Liver (tissue), 3 donors: ENCODE measurements around the gene SRRM3.

Experiments used
- CTCF ChIP-seq: fragments of 150-350 bp; IDR thresholded peaks from 2 replicates; pipeline ENCODE4 v1.5.1; 2017; ENCODE audit warnings: improper control_type of control experiment, low read depth, low read length; ENCODE audit not compliant: missing input control
- FOXA1 ChIP-seq: IDR thresholded peaks from 2 replicates; pipeline ENCODE4 v1.6.1; 2016; ENCODE audit warnings: antibody characterized with exemption
- FOXA2 ChIP-seq: IDR thresholded peaks from 2 replicates; pipeline ENCODE4 v1.6.1; 2016; ENCODE audit warnings: antibody characterized with exemption
- NR2F2 ChIP-seq: IDR thresholded peaks from 2 replicates; pipeline ENCODE4 v1.6.1; 2016; ENCODE audit warnings: antibody characterized with exemption
- RAD21 ChIP-seq, 2 donors: IDR thresholded peaks; 2 replicates each; pipeline ENCODE4 v1.6.1; 2016; ENCODE audit warnings: antibody characterized with exemption in 2 of 2, mild to moderate bottlenecking in 2 of 2
- RXRA ChIP-seq, 2 donors: IDR thresholded peaks; 2 replicates each; pipeline ENCODE4 v1.6.1; 2017 to 2018; ENCODE audit warnings: antibody characterized with exemption in 2 of 2, mild to moderate bottlenecking in 1 of 2
- TAF1 ChIP-seq: conservative IDR thresholded peaks from 2 replicates; pipeline ENCODE4 v1.6.1; 2016; ENCODE audit warnings: antibody characterized with exemption, mild to moderate bottlenecking
- YY1 ChIP-seq: IDR thresholded peaks from 2 replicates; pipeline ENCODE4 v1.6.1; 2016; ENCODE audit warnings: antibody characterized with exemption, mild to moderate bottlenecking
- ZBTB33 ChIP-seq: IDR thresholded peaks from 2 replicates; pipeline ENCODE4 v1.6.1; 2016; ENCODE audit warnings: antibody characterized with exemption
- TF ChIP-seq, protein P1 (sequence below): IDR thresholded peaks from 2 replicates; pipeline ENCODE4 v1.6.1; 2016; ENCODE audit warnings: antibody characterized with exemption
- TF ChIP-seq, protein P2 (sequence below): IDR thresholded peaks from 2 replicates; pipeline ENCODE4 v1.6.1; 2016; ENCODE audit warnings: antibody characterized with exemption, mild to moderate bottlenecking
- donor health status: healthy.
- donor health status: healthy.

DNA sequence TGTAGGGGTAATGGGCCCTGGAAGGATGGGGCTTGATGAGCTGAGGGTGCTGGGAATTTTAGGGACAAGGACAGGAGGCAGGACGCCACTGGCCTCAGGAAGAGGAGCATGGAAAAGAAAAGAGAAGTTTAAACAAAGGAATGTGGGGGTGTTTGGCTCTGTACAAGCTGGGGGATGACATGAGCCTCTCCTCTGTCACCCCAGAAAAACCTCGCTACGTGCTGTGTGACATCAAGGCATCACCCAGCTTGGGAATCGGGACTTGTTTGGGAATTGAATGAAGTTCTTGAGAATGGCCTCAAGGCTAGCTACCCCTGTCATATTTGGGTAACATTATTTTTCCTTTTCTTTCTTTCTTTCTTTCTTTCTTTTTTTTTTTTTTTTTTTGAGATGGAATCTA, 53.1 kb downstream of the SRRM3 start:
- no peak for TF ChIP-seq CTCF
- TF ChIP-seq, protein P1, sequence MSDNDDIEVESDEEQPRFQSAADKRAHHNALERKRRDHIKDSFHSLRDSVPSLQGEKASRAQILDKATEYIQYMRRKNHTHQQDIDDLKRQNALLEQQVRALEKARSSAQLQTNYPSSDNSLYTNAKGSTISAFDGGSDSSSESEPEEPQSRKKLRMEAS = no peak
- TF ChIP-seq RXRA (IDR thresholded peaks at IDR 0.05) = no peak
- no peak for TF ChIP-seq TAF1
- no peak for TF ChIP-seq YY1
- no peak for TF ChIP-seq ZBTB33
- TF ChIP-seq, protein P2, sequence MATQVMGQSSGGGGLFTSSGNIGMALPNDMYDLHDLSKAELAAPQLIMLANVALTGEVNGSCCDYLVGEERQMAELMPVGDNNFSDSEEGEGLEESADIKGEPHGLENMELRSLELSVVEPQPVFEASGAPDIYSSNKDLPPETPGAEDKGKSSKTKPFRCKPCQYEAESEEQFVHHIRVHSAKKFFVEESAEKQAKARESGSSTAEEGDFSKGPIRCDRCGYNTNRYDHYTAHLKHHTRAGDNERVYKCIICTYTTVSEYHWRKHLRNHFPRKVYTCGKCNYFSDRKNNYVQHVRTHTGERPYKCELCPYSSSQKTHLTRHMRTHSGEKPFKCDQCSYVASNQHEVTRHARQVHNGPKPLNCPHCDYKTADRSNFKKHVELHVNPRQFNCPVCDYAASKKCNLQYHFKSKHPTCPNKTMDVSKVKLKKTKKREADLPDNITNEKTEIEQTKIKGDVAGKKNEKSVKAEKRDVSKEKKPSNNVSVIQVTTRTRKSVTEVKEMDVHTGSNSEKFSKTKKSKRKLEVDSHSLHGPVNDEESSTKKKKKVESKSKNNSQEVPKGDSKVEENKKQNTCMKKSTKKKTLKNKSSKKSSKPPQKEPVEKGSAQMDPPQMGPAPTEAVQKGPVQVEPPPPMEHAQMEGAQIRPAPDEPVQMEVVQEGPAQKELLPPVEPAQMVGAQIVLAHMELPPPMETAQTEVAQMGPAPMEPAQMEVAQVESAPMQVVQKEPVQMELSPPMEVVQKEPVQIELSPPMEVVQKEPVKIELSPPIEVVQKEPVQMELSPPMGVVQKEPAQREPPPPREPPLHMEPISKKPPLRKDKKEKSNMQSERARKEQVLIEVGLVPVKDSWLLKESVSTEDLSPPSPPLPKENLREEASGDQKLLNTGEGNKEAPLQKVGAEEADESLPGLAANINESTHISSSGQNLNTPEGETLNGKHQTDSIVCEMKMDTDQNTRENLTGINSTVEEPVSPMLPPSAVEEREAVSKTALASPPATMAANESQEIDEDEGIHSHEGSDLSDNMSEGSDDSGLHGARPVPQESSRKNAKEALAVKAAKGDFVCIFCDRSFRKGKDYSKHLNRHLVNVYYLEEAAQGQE = no peak
- no peak for TF ChIP-seq FOXA1
- TF ChIP-seq RAD21 (IDR thresholded peaks at IDR 0.05) = no peak
- TF ChIP-seq NR2F2 = no peak
- no peak for TF ChIP-seq FOXA2
